K562 (cell line): ENCODE results near the gene OLR1. TPM values are rescaled to one million over a fixed set of nuclear protein-coding genes. Genes with fewer than 3 reads are reported as not detected.

ENCODE experiments used
- ATAC-seq: fragments of 200-7000 bp; cut with Tn5 transposase; 3 replicates; pipeline ENCODE4 v1.9.1; 2020; ENCODE audit warnings: moderate library complexity
- BruUV-seq: library from RNA; stranded (reverse); fragments of 400-500 nt; replicated peaks from 2 replicates; lab custom pipeline; 2021; lab: Mats Ljungman, UMichigan
- CTCF ChIA-PET: fragments of 300-600 bp; formaldehyde crosslinking; extraction: SDS; loops from one replicate; lab custom pipeline; 2021; ENCODE audit warnings: low intra/inter-chr PET ratio; lab: Yijun Ruan, JAX
- POLR2A ChIA-PET: fragments of 300-600, 350-650 bp; sonication (Branson Sonifier 250); formaldehyde crosslinking; extraction: SDS; loops from one replicate; lab custom pipeline; 2021; ENCODE audit warnings: antibody characterized with exemption, inconsistent platforms; lab: Yijun Ruan, JAX
- DNase-seq, 4 experiments: peaks; one replicate each; pipeline versions ENCODE4 v3.0.0 to v3.0.0-alpha.2; 2011 to 2018; ENCODE audit warnings: low spot score in 3 of 4, mixed read lengths in 3 of 4; ENCODE audit errors: extremely low read depth in 1 of 4
- FAIRE-seq: peaks from 2 replicates; lab custom pipeline; 2011; peaks lifted over from hg19 to GRCh38; lab: Jason Lieb, UNC
- H2AFZ ChIP-seq: 2 replicates; pipeline ENCODE4 v1.6.0; 2011; ENCODE audit warnings: low read depth, low read length, control low read depth, inconsistent platforms
- H3K27ac ChIP-seq: fragments of 200-600 bp; 3 replicates; pipeline ENCODE4 v1.8.0; 2011; ENCODE audit warnings: low read depth, mild to moderate bottlenecking, control low read depth, inconsistent platforms, low read length, moderate library complexity, mixed read lengths; ENCODE audit errors: extremely low read depth
- H3K27me3 ChIP-seq, 2 experiments: fragments of 300-600 bp in 1 of 2; 2 replicates in 1 of 2; 3 replicates in 1 of 2; pipeline versions ENCODE4 v1.6.0 to v1.8.0; 2011; ENCODE audit warnings: inconsistent platforms in 2 of 2, low read length in 2 of 2, mild to moderate bottlenecking in 1 of 2, mixed read lengths in 1 of 2, moderate library complexity in 1 of 2; ENCODE audit not compliant: control insufficient read depth in 2 of 2, insufficient read depth in 2 of 2
- H3K36me3 ChIP-seq: fragments of 300-600 bp; 3 replicates; pipeline ENCODE4 v1.8.0; 2011; ENCODE audit warnings: mild to moderate bottlenecking, low read length, inconsistent platforms; ENCODE audit not compliant: control insufficient read depth, insufficient read depth
- H3K4me1 ChIP-seq, 2 experiments: fragments of 200-600 bp in 1 of 2; replicated peaks in 1 of 2; 2 replicates in 1 of 2; 3 replicates in 1 of 2; pipeline versions ENCODE4 v1.5.1 to v1.8.0; 2011; ENCODE audit warnings: inconsistent platforms in 2 of 2, low read length in 2 of 2, mild to moderate bottlenecking in 1 of 2, mixed read lengths in 1 of 2, moderate library complexity in 1 of 2; ENCODE audit not compliant: control insufficient read depth in 2 of 2, insufficient read depth in 2 of 2
- H3K4me2 ChIP-seq: 2 replicates; pipeline ENCODE4 v1.6.1; 2011; ENCODE audit warnings: low read length, control low read depth, inconsistent platforms, mixed read lengths; ENCODE audit not compliant: insufficient read depth
- H3K4me3 ChIP-seq: fragments of 200-600 bp; sonication (generic), shearing (Covaris generic); 2 replicates; pipeline ENCODE4 v1.5.1; 2016; ENCODE audit warnings: control low read depth, inconsistent platforms
- H3K79me2 ChIP-seq: fragments of 200-600 bp; 3 replicates; pipeline ENCODE4 v1.8.0; 2011; ENCODE audit warnings: low read length, inconsistent platforms; ENCODE audit not compliant: control insufficient read depth, insufficient read depth
- H3K9ac ChIP-seq, 2 experiments: 2 replicates each; pipeline versions ENCODE4 v1.6.0 to v1.6.1; 2011; ENCODE audit warnings: low read depth in 2 of 2, low read length in 2 of 2, control low read depth in 1 of 2, inconsistent platforms in 1 of 2, mild to moderate bottlenecking in 1 of 2, mixed read lengths in 1 of 2; ENCODE audit not compliant: insufficient read depth in 1 of 2
- H3K9me1 ChIP-seq: one replicate; pipeline ENCODE4 v1.6.0; 2011; ENCODE audit warnings: inconsistent platforms, mild to moderate bottlenecking, low read length, moderate library complexity; ENCODE audit not compliant: control insufficient read depth, insufficient read depth
- H3K9me3 ChIP-seq: replicated peaks from 2 replicates; pipeline ENCODE4 v1.5.1; 2011; ENCODE audit warnings: low read depth, low read length, inconsistent platforms; ENCODE audit not compliant: control insufficient read depth, insufficient read depth
- H4K20me1 ChIP-seq: replicated peaks from 2 replicates; pipeline ENCODE4 v1.6.1; 2011; ENCODE audit warnings: low read length, inconsistent platforms, mixed read lengths; ENCODE audit not compliant: control insufficient read depth, insufficient read depth
- GATA2 ChIP-seq: sonication (generic); formaldehyde crosslinking; IDR thresholded peaks from 2 replicates; pipeline ENCODE4 v1.4.0; 2020; ENCODE audit warnings: mild to moderate bottlenecking, missing genetic modification reagents
- PRPF4 ChIP-seq: fragments of 200-400 bp; formaldehyde crosslinking; IDR thresholded peaks from one replicate; pipeline ENCODE4 v1.6.1; 2017; ENCODE audit warnings: low read length, low read depth, mild to moderate bottlenecking; ENCODE audit not compliant: insufficient read depth, poor library complexity, severe bottlenecking
- RBM22 ChIP-seq: fragments of 200-400 bp; formaldehyde crosslinking; IDR thresholded peaks from 2 replicates; pipeline ENCODE4 v1.6.1; 2018; ENCODE audit warnings: low read length, low read depth; ENCODE audit not compliant: poor library complexity, severe bottlenecking
- ZBTB2 ChIP-seq: fragments of 450-650 bp; IDR thresholded peaks from 2 replicates; pipeline ENCODE4 v1.6.1; 2016; ENCODE audit warnings: antibody characterized with exemption
- ZNF511 ChIP-seq: sonication (generic); formaldehyde crosslinking; IDR thresholded peaks from 2 replicates; pipeline ENCODE4 v1.8.0; 2022; ENCODE audit warnings: mild to moderate bottlenecking, missing genetic modification reagents
- ZNF592 ChIP-seq: fragments of 450-650 bp; IDR thresholded peaks from 2 replicates; pipeline ENCODE4 v1.6.1; 2017; ENCODE audit warnings: antibody characterized with exemption, mild to moderate bottlenecking
- WGBS: fragments of 100-300 bp; shearing (Covaris generic); methylation state at CpG from one replicate; pipeline ENCODE4 v1.1.6; 2016; ENCODE audit warnings: low coverage, mixed read lengths; ENCODE audit not compliant: insufficient coverage; ENCODE audit errors: missing lambda C conversion rate; 5-methylcytosine and 5-hydroxymethylcytosine counted together
- in situ Hi-C: fragments of 300-500 bp; cut with MboI; formaldehyde crosslinking; loops from 4 replicates; pipeline ENCODE4 v1.15.0; 2018; ENCODE audit warnings: inconsistent platforms, mixed read lengths
- intact Hi-C: fragments of 100-400 bp; cut with micrococcal nuclease; formaldehyde crosslinking; loops from 2 replicates; pipeline ENCODE4 v1.14.2; 2022
- polyA plus RNA-seq, 8 experiments: library from polyadenylated mRNA; depleted of rRNA in 4 of 8; stranded (reverse) in 5 of 8; unstranded in 3 of 8; fragments of >200 nt; fragmentation: Nextera tagmentation in 2 of 8; fragmentation: Illumina TruSeq in 1 of 8; extraction: Ambion mirVana in 2 of 8; extraction: Trizol in 1 of 8; gene quantifications; 2 replicates each; pipeline versions ENCODE4 v1.2.1 to v1.2.3, GENCODE V29; 2011 to 2014; ENCODE audit warnings: inconsistent platforms in 1 of 8, missing spikeins in 1 of 8
- total RNA-seq, 7 experiments: library from RNA; depleted of rRNA in 6 of 7; stranded (reverse); fragments of >200 nt in 6 of 7; fragmentation: Illumina TruSeq in 2 of 7; extraction: Trizol in 2 of 7; gene quantifications; 2 replicates each; pipeline versions ENCODE4 v1.2.1 to v1.2.3, GENCODE V29; 2011 to 2021; ENCODE audit warnings: low replicate concordance in 1 of 7

The OLR1 gene
- total and polyA plus RNA-seq, 9 of the 15 experiments (the other 6 are each of a cell fraction or from before 2014, with no cell fraction given) = not detected

- H3K9me1 ChIP-seq = no peaks in the 10 kb centered on the region
- WGBS = 11% methylated on average over 10 of the region's 10 CpGs
- FAIRE-seq = no peak
- intact Hi-C loops = no loop called here
- ChIA-PET CTCF (no interaction called here), POLR2A (interaction anchor here (0.6 to 0.8 kb wide), 4 partner anchors 9 to 1684 kb away, joined by 3 read pairs; no protein-coding TSS in a partner anchor)
- in situ Hi-C loops = no loop called here
- peaks cover 2% of the 10 kb centered on the region; the same call in 1 of the 3 replicates for H3K36me3 ChIP-seq
- H3K27me3 ChIP-seq = no peaks in the 10 kb centered on the region
- TSS peak; percentile 53 for BruUV-seq
- peaks cover 12 to 22% of the 10 kb centered on the region in 2 experiments for H3K4me1 ChIP-seq
- H4K20me1 ChIP-seq = no peaks in the 10 kb centered on the region
- peak overlapping the region; percentile 86 for H3K4me2 ChIP-seq
- H3K9ac ChIP-seq = peak overlapping the region; percentile 85 to 91
- H3K79me2 ChIP-seq = peaks cover 18% of the 10 kb centered on the region
- no peaks in the 10 kb centered on the region for H3K9me3 ChIP-seq
- peak in 3 of 4 experiments; percentile 6 to 17 (median 10) for DNase-seq
- H3K4me3 ChIP-seq = peak overlapping the region; percentile 81
- peak overlapping the region; percentile 88 for H3K27ac ChIP-seq
- no peak; the same call in 2 of the 3 replicates for ATAC-seq
- peak overlapping the region; percentile 82; the same call in 1 of the 2 replicates for H2AFZ ChIP-seq
- TF ChIP-seq GATA2 (no peak), ZNF511 (CRISPR knock-in tag) (no peak), ZBTB2 (no peak), PRPF4 (no peak), RBM22 (no peak), ZNF592 (0 out of 2 replicates have a peak, but pooled peaks have one; percentile 0)
Measured at GRCh38 chr12:10214136-10214894, 42.4 kb upstream of the OLR1 start.
